Measurements from ENCODE around the gene IL36B.

The IL36B gene

DNA sequence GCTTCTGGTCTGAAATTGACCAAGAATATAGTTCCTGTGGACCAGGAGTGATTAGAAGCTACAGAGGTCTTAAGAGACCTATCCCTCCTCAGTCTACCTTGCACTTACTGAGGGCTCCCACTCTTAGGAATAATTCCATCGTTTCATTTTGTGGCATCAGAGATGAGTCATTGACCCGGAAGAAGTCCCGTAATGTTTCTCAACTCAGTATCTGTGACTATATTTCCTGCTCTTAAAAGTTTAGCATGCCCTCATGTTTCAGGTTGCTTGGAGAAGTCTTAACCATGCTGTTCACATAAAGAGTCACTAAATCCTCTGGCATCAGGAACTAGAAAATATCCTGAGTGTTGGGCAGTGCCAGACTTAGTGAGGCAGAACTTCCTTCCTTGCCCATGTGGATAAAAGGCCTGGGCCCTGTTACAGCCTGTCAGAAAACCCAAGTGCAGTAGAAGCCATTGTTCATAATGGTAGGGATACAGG is 47.6 kb downstream of the IL36B start, which contains the start of gene IL36A:
TSS of gene IL36A (plus strand) at position 430 of the 480 bp plus-strand sequence. CDS start 413 bp downstream, outside the sequence.
- no peak for DNase-seq

DNA sequence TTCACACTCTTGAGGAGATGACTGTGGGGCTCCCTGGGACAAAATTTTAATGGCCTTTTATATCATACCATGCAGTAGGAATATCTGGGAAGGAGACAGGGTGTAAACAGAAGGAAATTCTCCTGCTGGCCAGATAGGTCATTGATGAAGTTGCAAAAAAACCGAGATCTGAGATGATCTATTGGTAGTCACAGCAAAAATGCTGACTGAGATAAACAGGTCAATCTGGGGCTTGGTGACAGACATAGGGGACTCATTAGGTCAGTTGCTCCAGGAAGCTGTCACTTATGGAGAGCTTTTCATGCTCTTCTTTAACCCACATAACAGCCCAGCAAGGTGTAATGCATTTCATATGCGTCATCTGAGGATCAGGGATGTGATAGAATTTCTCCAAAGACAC is 50.0 kb downstream of the IL36B start:
- no peak for DNase-seq

DNA sequence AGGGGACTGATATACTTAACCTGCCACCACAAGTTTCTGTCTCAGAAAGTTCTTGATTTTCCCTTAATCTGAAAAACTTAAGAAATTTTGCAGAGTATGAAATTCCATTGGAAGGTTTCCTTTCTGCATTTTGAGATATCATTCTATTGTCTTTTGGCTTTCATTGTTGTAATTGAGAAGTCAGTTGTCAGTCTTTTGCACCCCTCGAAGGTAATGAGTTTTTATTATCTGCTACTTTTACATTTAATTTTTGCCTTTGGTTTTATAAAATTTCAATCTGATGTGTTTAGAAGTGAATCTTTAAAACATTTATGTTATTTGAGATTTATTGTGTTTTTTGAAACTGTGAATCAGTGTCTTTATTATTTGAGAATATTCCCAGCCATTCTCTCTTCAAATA is 52.2 kb downstream of the IL36B start:
- DNase-seq, result no peak

DNA sequence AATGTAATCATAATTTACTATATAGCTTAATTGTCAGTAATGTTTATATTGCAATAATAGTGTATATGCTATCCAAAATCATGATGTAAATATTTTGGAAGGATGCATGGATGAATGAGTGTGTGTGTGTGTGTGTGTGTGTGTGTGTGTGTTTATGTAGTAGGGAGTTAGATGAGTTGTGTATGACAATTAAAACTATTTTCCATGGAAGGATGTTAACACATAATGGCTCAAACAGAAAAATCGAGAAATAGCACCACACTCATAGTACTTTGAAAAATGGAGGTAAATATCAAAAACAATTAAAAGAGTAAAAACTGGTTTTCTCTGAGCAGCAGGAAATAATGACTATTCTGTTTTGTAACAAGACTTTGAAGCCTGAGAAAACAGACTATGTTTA is 55.5 kb downstream of the IL36B start:
- no peak for DNase-seq

DNA sequence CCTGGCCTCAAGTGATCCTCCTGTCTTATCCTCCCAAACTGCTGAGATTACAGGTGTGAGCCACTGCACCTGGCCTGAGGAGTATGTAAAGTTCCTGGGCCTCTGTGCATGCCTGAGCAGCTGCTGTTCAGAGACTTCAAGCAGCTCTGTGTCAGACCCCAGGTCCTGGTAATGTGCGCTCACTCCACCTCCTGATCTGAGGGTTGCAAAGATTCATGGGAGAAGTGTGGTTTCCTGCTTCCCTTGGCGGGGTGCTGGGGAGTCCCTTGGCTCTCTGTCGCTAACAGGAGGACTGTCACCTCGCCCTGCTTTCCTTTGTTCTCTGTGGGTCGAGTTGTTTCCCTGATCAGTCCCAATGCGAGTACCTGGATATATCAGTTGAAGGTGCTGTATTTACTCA is 56.0 kb downstream of the IL36B start:
- DNase-seq, result no peak

DNA sequence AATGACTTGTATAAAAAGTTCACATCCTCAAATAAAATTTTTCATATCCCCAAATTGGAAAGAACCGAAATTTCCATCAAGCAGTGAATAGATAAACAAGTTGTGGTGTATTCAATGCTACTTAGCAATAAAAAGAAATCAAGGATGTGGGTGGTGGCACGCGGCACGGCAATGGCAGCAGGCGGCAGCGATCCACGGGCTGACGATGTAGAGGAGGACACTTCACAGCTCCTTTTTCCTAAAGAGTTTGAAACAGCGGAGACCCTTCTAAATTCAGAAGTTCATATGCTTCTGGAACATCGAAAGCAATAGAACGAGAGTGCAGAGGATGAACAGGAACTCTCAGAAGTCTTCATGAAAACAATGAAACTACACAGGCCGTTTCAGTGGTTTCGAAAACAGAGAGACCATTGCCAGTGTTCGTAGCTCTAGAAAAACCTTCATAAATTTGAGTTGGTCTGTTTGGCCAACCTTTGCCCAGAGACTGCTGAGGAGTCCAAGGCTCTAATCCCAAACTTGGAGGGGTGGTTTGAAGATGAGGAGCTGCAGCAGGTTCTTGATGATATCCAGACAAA is 57.2 kb downstream of the IL36B start:
- no peak for DNase-seq

DNA sequence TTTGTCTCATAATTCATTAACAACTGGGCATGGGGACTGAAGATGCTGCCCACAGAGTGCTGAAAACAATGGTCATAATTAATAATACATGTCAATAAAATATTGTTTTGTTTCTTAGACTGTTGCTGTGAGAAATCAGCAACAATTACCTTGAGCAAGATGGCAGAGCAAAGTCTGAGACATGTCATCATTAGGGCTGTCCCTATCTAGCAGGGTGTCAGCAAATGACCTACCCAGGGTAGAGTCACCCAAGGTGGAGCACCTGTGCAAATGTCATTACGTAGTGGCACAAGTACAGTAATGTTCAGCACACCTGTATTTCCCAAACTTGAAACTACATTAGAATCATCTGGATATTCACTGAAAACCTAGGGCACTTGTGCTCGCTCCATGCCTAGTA is 58.0 kb downstream of the IL36B start:
- no peak for DNase-seq

DNA sequence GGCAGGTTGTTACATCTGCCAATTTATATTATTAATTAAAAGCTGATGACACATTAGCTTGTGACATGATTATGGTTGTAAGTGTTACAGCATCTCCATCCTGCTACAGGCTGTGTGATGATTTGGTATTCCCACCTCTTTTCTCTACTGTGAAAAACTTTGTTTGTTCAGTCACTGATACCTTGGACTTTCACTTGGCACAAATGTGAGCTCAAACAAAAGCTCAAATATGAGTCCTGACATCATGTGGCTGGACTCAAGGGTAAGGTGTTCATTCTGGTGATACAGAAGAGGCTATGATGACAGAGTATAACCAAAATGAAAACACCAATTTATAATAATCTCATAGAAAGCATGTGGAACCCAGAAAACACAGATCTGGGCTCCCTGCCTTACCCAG is 58.8 kb downstream of the IL36B start:
- no peak for DNase-seq

DNA sequence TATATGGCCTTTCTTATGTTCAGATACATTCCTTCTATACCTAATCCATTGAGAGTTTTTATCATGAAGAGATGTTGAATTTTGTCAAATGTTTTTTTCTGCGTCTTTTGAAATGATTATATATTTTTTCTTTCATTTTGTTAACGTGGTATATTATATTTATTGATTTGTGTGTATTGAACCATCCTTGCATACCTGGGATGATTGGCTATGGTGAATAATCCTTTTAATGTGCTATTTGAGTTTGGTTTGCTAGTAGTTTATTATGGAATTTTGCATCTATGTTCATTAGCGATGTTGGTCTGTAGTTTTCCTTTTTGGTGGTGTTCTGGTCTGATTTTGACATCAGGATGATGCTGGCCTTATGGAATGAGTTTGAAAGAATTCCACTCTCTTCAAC is 63.1 kb downstream of the IL36B start:
- no peak for DNase-seq

DNA sequence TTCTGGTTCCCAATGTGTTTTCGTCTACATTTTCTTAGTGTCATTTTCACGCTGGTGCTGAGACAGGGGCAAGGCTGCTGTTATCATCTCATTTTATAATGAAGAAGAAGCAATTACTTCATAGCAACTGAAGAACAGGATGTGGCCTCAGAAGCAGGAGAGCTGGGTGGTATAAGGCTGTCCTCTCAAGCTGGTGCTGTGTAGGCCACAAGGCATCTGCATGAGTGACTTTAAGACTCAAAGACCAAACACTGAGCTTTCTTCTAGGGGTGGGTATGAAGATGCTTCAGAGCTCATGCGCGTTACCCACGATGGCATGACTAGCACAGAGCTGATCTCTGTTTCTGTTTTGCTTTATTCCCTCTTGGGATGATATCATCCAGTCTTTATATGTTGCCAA is 67.6 kb downstream of the IL36B start:
- no peak for DNase-seq

DNA sequence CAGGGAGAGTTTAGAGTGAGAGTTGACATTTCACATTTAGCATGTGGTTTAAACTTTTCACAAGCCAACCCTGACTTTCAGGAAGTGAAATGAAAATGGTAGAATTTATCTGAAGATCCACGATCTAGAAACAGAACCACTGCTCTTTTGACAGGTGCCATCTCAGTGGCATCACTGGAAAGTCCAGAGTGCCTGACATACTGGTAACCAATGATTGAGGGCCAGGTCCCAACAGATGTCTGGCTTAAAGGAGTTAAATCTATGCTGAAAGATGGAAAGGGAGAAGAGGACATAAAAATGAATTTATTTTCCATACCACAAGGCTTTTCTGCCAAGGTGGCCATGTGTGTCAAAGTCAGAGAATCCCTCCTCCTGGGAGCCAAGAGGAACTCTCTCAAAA is 72.1 kb downstream of the IL36B start:
- DNase-seq, result no peak

DNA sequence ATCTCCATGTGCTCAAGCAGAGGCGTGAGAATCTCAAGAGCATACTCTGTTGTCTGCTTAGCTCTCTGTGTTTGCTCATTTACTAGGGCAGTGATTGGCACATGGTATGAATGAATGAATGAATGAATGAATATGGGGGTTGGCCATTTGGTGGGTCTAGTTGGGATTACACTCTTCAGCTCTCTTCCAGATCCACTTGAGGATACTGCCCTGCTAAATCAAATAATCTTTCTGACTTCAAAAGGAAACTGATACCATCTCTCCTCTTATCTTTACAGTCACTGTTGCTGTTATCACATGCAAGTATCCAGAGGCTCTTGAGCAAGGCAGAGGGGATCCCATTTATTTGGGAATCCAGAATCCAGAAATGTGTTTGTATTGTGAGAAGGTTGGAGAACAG is 72.9 kb downstream of the IL36B start:
- DNase-seq, result no peak

DNA sequence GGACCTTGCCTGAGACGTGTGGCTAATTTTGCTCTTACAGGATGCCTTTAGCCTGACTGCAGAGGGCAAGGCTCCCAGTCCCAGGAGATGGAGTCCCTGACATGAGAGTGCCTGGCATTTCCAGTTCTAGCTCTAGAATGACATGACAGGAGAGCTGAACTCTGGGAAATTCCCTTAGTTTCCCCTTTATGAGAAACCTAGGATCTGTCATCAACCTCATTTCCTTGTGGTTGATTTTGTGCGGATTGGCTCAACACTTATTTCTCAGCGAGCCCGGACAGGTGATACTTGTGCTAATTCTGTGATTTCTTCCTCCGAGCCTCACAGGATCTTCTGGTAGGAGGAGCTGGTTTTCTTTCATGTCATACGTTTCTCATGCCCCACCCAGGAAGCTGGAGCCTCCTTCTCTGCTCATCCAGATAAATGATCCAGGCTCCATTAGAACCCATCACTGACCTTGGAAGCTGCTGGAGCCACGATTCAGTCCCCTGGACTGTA is 75.1 kb downstream of the IL36B start, which contains the start of gene IL36G:
TSS of gene IL36G (plus strand) at position 448 of the 498 bp plus-strand sequence. CDS start 633 bp downstream, outside the sequence.
- no peak for DNase-seq

Data from KG1 (cell line).